Astrocyte (in vitro differentiated cells and primary cell): ENCODE data around the gene ADGRG7.

Experiments
- CTCF ChIP-seq: IDR thresholded peaks from 2 replicates; pipeline ENCODE4 v1.5.1; 2011; ENCODE audit warnings: low read depth, mild to moderate bottlenecking, inconsistent platforms, low read length, moderate library complexity; ENCODE audit not compliant: insufficient read depth
- EZH2 ChIP-seq: IDR thresholded peaks from 2 replicates; pipeline ENCODE4 v1.6.1; 2012; ENCODE audit warnings: mild to moderate bottlenecking, low read length, inconsistent platforms; ENCODE audit not compliant: insufficient read depth

- TF ChIP-seq CTCF, result no peak
- no peak for TF ChIP-seq EZH2
Observed at GRCh38 chr3:100656945-100657344, 47.5 kb downstream of the ADGRG7 start.
